ENCODE measurements around the gene PSEN1. TPM values are rescaled to one million over a fixed set of nuclear protein-coding genes. Genes with fewer than 3 reads are reported as not detected.

The PSEN1 gene
- total and polyA plus RNA-seq, 2 donors (not counting 3 experiments of a cell fraction or from before 2014, with no cell fraction given), result 16.5 to 36.8 TPM

DNA sequence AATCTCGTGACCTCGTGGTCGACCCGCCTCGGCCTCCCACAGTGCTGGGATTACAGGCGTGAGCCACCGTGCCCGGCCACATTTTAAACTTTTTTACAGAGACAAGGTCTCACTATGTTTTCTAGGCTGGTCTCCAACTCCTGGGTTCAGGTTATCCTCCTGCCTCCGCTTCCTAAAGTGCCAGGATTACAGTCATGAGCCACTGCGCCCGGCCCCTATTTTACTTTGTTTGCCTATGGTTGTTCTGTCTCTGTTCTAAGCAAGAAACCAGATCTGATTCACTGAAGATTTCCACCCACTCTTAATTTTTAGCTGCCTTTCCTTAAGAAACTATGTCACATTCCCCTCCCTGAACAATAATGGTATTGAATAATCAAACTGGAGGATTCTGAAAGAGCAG lies 38.9 kb upstream of the PSEN1 start:
- intact Hi-C loops (cut with micrococcal nuclease), result no loop called here
- peaks cover 32% of the 10 kb centered on the region for H3K79me2 ChIP-seq (ENCODE audit: control insufficient read depth, insufficient read depth, low read length)
- H3K27ac ChIP-seq (ENCODE audit: insufficient read depth, low read depth, low read length), result no peak overlapping the region
- no peak overlapping the region for H3K4me3 ChIP-seq (replicated peaks in 1 of 3; ENCODE audit: insufficient read depth in 1 of 3, low read depth in 1 of 3, low read length in 3 of 3)
- H3K9me3 ChIP-seq (replicated peaks; ENCODE audit: control insufficient read depth, insufficient read depth, low read length), result no peaks in the 10 kb centered on the region
- DNase-seq (ENCODE audit: low read depth, low spot score) (no peak), FAIRE-seq (no peak)
- POLR2A ChIA-PET, result no interaction called here
- peaks cover 5 to 24% of the 10 kb centered on the region in 2 experiments for H3K36me3 ChIP-seq (ENCODE audit: control insufficient read depth in 2 of 2, extremely low read depth in 1 of 2, insufficient read depth in 2 of 2, low read length in 2 of 2)
- H3K27me3 ChIP-seq (ENCODE audit: control insufficient read depth in 2 of 2, insufficient read depth in 2 of 2, low read length in 2 of 2), result no peaks in the 10 kb centered on the region
- no peak overlapping the region for H3K4me2 ChIP-seq (ENCODE audit: insufficient read depth, low read length)
- TF ChIP-seq EZH2 (IDR thresholded peaks at IDR 0.05; ENCODE audit: borderline replicate concordance, low read depth, low read length, severe bottlenecking) (no peak), POLR2A (IDR thresholded peaks at IDR 0.05; ENCODE audit: low read depth, low read length) (no peak), JUN (IDR thresholded peaks at IDR 0.05; ENCODE audit: borderline replicate concordance, insufficient read depth, insufficient read length, low read depth) (no peak), MYC (IDR thresholded peaks at IDR 0.05; ENCODE audit: low read depth, low read length) (no peak), POLR2AphosphoS5 (IDR thresholded peaks at IDR 0.05; ENCODE audit: insufficient read depth, low read depth, low read length) (no peak), FOS (IDR thresholded peaks at IDR 0.05; ENCODE audit: borderline replicate concordance, insufficient read depth, low read length) (no peak), MAX (IDR thresholded peaks at IDR 0.05; ENCODE audit: insufficient read depth, insufficient read length) (no peak), GATA2 (IDR thresholded peaks at IDR 0.05; ENCODE audit: insufficient read depth, insufficient read length, low read depth, low read length) (no peak)
- TF ChIP-seq, protein P1, sequence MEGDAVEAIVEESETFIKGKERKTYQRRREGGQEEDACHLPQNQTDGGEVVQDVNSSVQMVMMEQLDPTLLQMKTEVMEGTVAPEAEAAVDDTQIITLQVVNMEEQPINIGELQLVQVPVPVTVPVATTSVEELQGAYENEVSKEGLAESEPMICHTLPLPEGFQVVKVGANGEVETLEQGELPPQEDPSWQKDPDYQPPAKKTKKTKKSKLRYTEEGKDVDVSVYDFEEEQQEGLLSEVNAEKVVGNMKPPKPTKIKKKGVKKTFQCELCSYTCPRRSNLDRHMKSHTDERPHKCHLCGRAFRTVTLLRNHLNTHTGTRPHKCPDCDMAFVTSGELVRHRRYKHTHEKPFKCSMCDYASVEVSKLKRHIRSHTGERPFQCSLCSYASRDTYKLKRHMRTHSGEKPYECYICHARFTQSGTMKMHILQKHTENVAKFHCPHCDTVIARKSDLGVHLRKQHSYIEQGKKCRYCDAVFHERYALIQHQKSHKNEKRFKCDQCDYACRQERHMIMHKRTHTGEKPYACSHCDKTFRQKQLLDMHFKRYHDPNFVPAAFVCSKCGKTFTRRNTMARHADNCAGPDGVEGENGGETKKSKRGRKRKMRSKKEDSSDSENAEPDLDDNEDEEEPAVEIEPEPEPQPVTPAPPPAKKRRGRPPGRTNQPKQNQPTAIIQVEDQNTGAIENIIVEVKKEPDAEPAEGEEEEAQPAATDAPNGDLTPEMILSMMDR (IDR thresholded peaks at IDR 0.05; ENCODE audit: extremely low read depth in 1 of 2, insufficient read depth in 1 of 2, low read depth in 1 of 2, low read length in 2 of 2), result no peak
- H2AFZ ChIP-seq (ENCODE audit: low read depth, low read length), result no peak overlapping the region
- CTCF ChIA-PET, result interaction anchor here (1.2 kb wide), 1 partner anchor 583 kb away, joined by 3 read pairs; no protein-coding TSS in a partner anchor
- dilution Hi-C loops (cut with MboI; ENCODE audit: extremely low pct_ligation_motif_present, low sequenced_read_pairs), result no loop called here
- no peaks in the 10 kb centered on the region for H3K9me1 ChIP-seq (replicated peaks; ENCODE audit: control insufficient read depth, extremely low read depth, insufficient read depth, low read length)
- no peaks in the 10 kb centered on the region for H3K4me1 ChIP-seq (ENCODE audit: control insufficient read depth, extremely low read depth, insufficient read depth, low read length)
- no TSS peak for BruUV-seq (replicated peaks)
- no peak overlapping the region for H3K9ac ChIP-seq (replicated peaks; ENCODE audit: extremely low read depth, insufficient read depth, low read length)
- peaks cover 2% of the 10 kb centered on the region for H4K20me1 ChIP-seq (replicated peaks; ENCODE audit: control insufficient read depth, extremely low read depth, insufficient read depth, low read length)

Data from endothelial cell of umbilical vein (primary cell).